SHP77 (cell line): Measurements from ENCODE around the gene SH3GL1.

Experiments used
- DNase-seq, 2 experiments: peaks; one replicate each; lab custom pipeline; 2025; lab: John Stamatoyannopoulos, UW

SH3GL1 gene

GRCh38 chr19:4396949-4397783, 3.2 kb downstream of the SH3GL1 start:
- no peak for DNase-seq

- no peak for DNase-seq
These were observed 6.3 kb downstream of the SH3GL1 start for GRCh38 chr19:4393947-4394590.

GRCh38 chr19:4391701-4392483, 8.5 kb downstream of the SH3GL1 start:
- DNase-seq, result no peak

- no peak for DNase-seq
These were observed 9.0 kb downstream of the SH3GL1 start for GRCh38 chr19:4391306-4391693.

- no peak for DNase-seq
These were observed 9.6 kb downstream of the SH3GL1 start for GRCh38 chr19:4390567-4391305.

GRCh38 chr19:4390017-4390566, 10.3 kb downstream of the SH3GL1 start:
- DNase-seq, result no peak

- no peak for DNase-seq
These were observed 10.8 kb downstream of the SH3GL1 start for GRCh38 chr19:4389511-4390016.

GRCh38 chr19:4389064-4389375, 11.3 kb downstream of the SH3GL1 start:
- no peak for DNase-seq

GRCh38 chr19:4388337-4389063, 11.8 kb downstream of the SH3GL1 start:
- no peak for DNase-seq

- DNase-seq, result no peak
These were observed 14.1 kb downstream of the SH3GL1 start for GRCh38 chr19:4386041-4386782.

GRCh38 chr19:4385291-4386040, 14.9 kb downstream of the SH3GL1 start:
- no peak for DNase-seq

- no peak for DNase-seq
These were observed 20.1 kb downstream of the SH3GL1 start for GRCh38 chr19:4380254-4380727.

- peak in 1 of 2 experiments; percentile 13 for DNase-seq
These were observed 20.7 kb downstream of the SH3GL1 start for GRCh38 chr19:4379383-4380253.

- no peak for DNase-seq
These were observed 21.5 kb downstream of the SH3GL1 start for GRCh38 chr19:4378886-4379285.

GRCh38 chr19:4376991-4377781, 23.2 kb downstream of the SH3GL1 start:
- DNase-seq, result no peak

- DNase-seq, result no peak
These were observed 23.7 kb downstream of the SH3GL1 start for GRCh38 chr19:4376671-4376990.

- no peak for DNase-seq
These were observed 24.2 kb downstream of the SH3GL1 start for GRCh38 chr19:4376028-4376670.
